ENCODE data around the gene CAPN11.

GRCh38 chr6:44152533-44152932 is 6.1 kb upstream of the CAPN11 start:
- no peak for TF ChIP-seq CTCF (IDR thresholded peaks at IDR 0.05)
- TF ChIP-seq POLR2A (IDR thresholded peaks at IDR 0.05) = no peak

Data from thyroid gland (tissue), 4 donors.